ENCODE measurements around the gene KCNMB2. TPM values are rescaled to one million over a fixed set of nuclear protein-coding genes. Genes with fewer than 3 reads are reported as not detected.

Gene KCNMB2
- polyA plus RNA-seq, 4 donors = 0.06 to 3.9 (median 1.4) TPM; not detected in 1

GRCh38 chr3:178686826-178687225 lies 150.6 kb downstream of the KCNMB2 start:
- DNase-seq = no peak
- no peak for FAIRE-seq
- no peak overlapping the region for H3K27ac ChIP-seq (ENCODE audit: low read depth in 1 of 3, low read length in 2 of 3)
- no peaks in the 10 kb centered on the region for H3K4me1 ChIP-seq (ENCODE audit: control insufficient read depth in 3 of 3, insufficient read depth in 2 of 3, low read depth in 1 of 3, low read length in 2 of 3)
- no peaks in the 10 kb centered on the region for H3K27me3 ChIP-seq (ENCODE audit: control insufficient read depth in 3 of 3, insufficient read depth in 3 of 3, low read length in 3 of 3)
- no peaks in the 10 kb centered on the region for H3K36me3 ChIP-seq (ENCODE audit: control insufficient read depth in 3 of 3, insufficient read depth in 2 of 3, low read depth in 1 of 3, low read length in 3 of 3)
- H3K9me3 ChIP-seq (ENCODE audit: control insufficient read depth in 2 of 2, insufficient read depth in 1 of 2, low read depth in 1 of 2, low read length in 1 of 2) = no peaks in the 10 kb centered on the region
- WGBS, 3 donors = 81 to 94% (median 87%) methylated on average over 1 of the region's 1 CpG
- H3K4me3 ChIP-seq (ENCODE audit: low read depth in 1 of 3, low read length in 3 of 3) = no peak overlapping the region

DNA sequence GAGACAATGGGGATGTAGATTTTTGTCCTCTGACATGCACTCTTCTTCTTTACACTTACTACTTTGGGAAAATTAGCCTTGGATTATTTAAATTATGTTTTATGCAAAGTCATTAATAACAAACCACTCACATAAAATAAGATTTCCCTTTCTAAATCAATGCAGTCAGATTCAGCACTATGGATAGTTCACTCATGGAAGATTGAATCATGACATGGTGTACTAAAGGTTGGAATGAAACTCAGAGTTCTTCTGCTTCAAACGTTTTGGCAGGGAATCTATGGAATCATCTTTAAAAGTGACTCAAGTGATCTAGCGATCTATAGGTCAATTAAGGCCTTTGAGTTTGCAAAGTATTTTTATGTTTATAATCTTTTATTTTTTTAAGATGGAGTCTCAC lies 154.3 kb downstream of the KCNMB2 start:
- H3K27ac ChIP-seq (ENCODE audit: low read depth in 1 of 3, low read length in 2 of 3) = no peak overlapping the region
- no peaks in the 10 kb centered on the region for H3K4me1 ChIP-seq (ENCODE audit: control insufficient read depth in 3 of 3, insufficient read depth in 2 of 3, low read depth in 1 of 3, low read length in 2 of 3)
- FAIRE-seq (no peak), DNase-seq (no peak)
- peaks cover 0 to 9% of the 10 kb centered on the region in 2 donors for H3K9me3 ChIP-seq (ENCODE audit: control insufficient read depth in 2 of 2, insufficient read depth in 1 of 2, low read depth in 1 of 2, low read length in 1 of 2)
- 41 to 54% (median 44%) methylated on average over 2 of the region's 2 CpGs for WGBS, 3 donors
- no peaks in the 10 kb centered on the region for H3K27me3 ChIP-seq (ENCODE audit: control insufficient read depth in 3 of 3, insufficient read depth in 3 of 3, low read length in 3 of 3)
- H3K36me3 ChIP-seq (ENCODE audit: control insufficient read depth in 3 of 3, insufficient read depth in 2 of 3, low read depth in 1 of 3, low read length in 3 of 3) = no peaks in the 10 kb centered on the region
- no peak overlapping the region for H3K4me3 ChIP-seq (ENCODE audit: low read depth in 1 of 3, low read length in 3 of 3)

DNA sequence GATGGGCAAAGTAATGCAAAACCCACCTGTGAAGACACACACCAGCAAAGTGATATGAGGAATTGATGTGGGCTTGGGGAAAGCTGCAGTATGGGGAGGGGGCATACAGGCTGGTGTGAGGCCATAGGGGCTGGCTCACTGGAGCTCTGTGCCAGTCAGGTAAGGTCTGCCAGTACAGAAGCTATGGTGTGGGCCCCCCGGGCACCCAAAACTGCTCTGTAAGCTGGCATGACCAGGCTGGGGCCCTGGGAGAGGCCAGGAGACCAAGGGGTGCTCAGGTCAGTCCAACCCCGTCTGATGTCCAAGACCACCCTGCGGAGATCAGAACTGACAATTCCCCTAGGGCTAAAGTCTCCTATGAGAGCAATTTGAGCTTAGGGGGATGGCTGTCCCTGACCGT lies 163.1 kb downstream of the KCNMB2 start:
- Histone ChIP-seq H3K4me1 (ENCODE audit: control insufficient read depth in 3 of 3, insufficient read depth in 2 of 3, low read depth in 1 of 3, low read length in 2 of 3) (no peaks in the 10 kb centered on the region), H3K9me3 (ENCODE audit: control insufficient read depth in 2 of 2, insufficient read depth in 1 of 2, low read depth in 1 of 2, low read length in 1 of 2) (peaks cover 2 to 23% of the 10 kb centered on the region in 2 donors), H3K36me3 (ENCODE audit: control insufficient read depth in 3 of 3, insufficient read depth in 2 of 3, low read depth in 1 of 3, low read length in 3 of 3) (no peaks in the 10 kb centered on the region), H3K27ac (ENCODE audit: low read depth in 1 of 3, low read length in 2 of 3) (no peak overlapping the region), H3K4me3 (ENCODE audit: low read depth in 1 of 3, low read length in 3 of 3) (no peak overlapping the region), H3K27me3 (ENCODE audit: control insufficient read depth in 3 of 3, insufficient read depth in 3 of 3, low read length in 3 of 3) (no peaks in the 10 kb centered on the region)
- WGBS, 3 donors = 75 to 87% (median 87%) methylated on average over 4 of the region's 4 CpGs
- DNase-seq (no peak), FAIRE-seq (no peak)

DNA sequence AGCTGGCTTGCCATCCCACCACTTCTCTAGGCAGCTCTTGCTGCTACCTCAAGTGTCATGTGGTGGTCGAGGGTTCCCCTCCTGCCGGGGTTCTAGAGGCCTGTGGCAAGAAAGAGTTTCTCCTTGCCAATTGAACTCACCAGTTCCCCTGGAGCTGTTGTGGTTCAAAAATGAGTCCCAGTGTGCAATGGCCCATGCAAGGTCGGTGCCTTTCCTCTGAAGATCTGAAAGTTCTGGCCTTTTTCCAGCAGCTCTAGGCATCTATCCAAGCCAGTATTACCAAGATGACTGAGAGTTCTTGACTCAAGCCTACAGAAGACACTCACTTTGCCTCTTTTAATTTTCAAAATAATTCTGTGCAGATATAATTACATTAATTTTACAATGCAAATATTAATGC lies 163.6 kb downstream of the KCNMB2 start:
- Histone ChIP-seq H3K4me3 (ENCODE audit: low read depth in 1 of 3, low read length in 3 of 3) (no peak overlapping the region), H3K27me3 (ENCODE audit: control insufficient read depth in 3 of 3, insufficient read depth in 3 of 3, low read length in 3 of 3) (no peaks in the 10 kb centered on the region), H3K4me1 (ENCODE audit: control insufficient read depth in 3 of 3, insufficient read depth in 2 of 3, low read depth in 1 of 3, low read length in 2 of 3) (no peaks in the 10 kb centered on the region), H3K9me3 (ENCODE audit: control insufficient read depth in 2 of 2, insufficient read depth in 1 of 2, low read depth in 1 of 2, low read length in 1 of 2) (peaks cover 2 to 19% of the 10 kb centered on the region in 2 donors), H3K36me3 (ENCODE audit: control insufficient read depth in 3 of 3, insufficient read depth in 2 of 3, low read depth in 1 of 3, low read length in 3 of 3) (no peaks in the 10 kb centered on the region), H3K27ac (ENCODE audit: low read depth in 1 of 3, low read length in 2 of 3) (no peak overlapping the region)
- 65 to 72% (median 68%) methylated on average over 3 of the region's 3 CpGs for WGBS, 3 donors
- no peak for DNase-seq
- no peak for FAIRE-seq

- no peak overlapping the region for H3K4me3 ChIP-seq (ENCODE audit: low read depth in 1 of 3, low read length in 3 of 3)
- H3K27ac ChIP-seq (ENCODE audit: low read depth in 1 of 3, low read length in 2 of 3) = peak overlapping the region in 1 of 3 donors; percentile 51
- no peaks in the 10 kb centered on the region for H3K36me3 ChIP-seq (ENCODE audit: control insufficient read depth in 3 of 3, insufficient read depth in 2 of 3, low read depth in 1 of 3, low read length in 3 of 3)
- DNase-seq (no peak), FAIRE-seq (no peak)
- WGBS, 3 donors = 9 to 35% (median 35%) methylated on average over 1 of the region's 1 CpG
- no peaks in the 10 kb centered on the region for H3K27me3 ChIP-seq (ENCODE audit: control insufficient read depth in 3 of 3, insufficient read depth in 3 of 3, low read length in 3 of 3)
- peaks cover 2 to 12% of the 10 kb centered on the region in 2 donors for H3K9me3 ChIP-seq (ENCODE audit: control insufficient read depth in 2 of 2, insufficient read depth in 1 of 2, low read depth in 1 of 2, low read length in 1 of 2)
- no peaks in the 10 kb centered on the region for H3K4me1 ChIP-seq (ENCODE audit: control insufficient read depth in 3 of 3, insufficient read depth in 2 of 3, low read depth in 1 of 3, low read length in 2 of 3)
Observed at GRCh38 chr3:178703268-178703975, 167.2 kb downstream of the KCNMB2 start.

GRCh38 chr3:178705925-178706324 lies 169.7 kb downstream of the KCNMB2 start:
- Histone ChIP-seq H3K4me1 (ENCODE audit: control insufficient read depth in 3 of 3, insufficient read depth in 2 of 3, low read depth in 1 of 3, low read length in 2 of 3) (no peaks in the 10 kb centered on the region), H3K27me3 (ENCODE audit: control insufficient read depth in 3 of 3, insufficient read depth in 3 of 3, low read length in 3 of 3) (no peaks in the 10 kb centered on the region), H3K4me3 (ENCODE audit: low read depth in 1 of 3, low read length in 3 of 3) (no peak overlapping the region), H3K36me3 (ENCODE audit: control insufficient read depth in 3 of 3, insufficient read depth in 2 of 3, low read depth in 1 of 3, low read length in 3 of 3) (no peaks in the 10 kb centered on the region), H3K27ac (ENCODE audit: low read depth in 1 of 3, low read length in 2 of 3) (no peak overlapping the region), H3K9me3 (ENCODE audit: control insufficient read depth in 2 of 2, insufficient read depth in 1 of 2, low read depth in 1 of 2, low read length in 1 of 2) (no peaks in the 10 kb centered on the region)
- DNase-seq (no peak), FAIRE-seq (no peak)
- WGBS, 3 donors = 56 to 63% (median 59%) methylated on average over 4 of the region's 4 CpGs

DNA sequence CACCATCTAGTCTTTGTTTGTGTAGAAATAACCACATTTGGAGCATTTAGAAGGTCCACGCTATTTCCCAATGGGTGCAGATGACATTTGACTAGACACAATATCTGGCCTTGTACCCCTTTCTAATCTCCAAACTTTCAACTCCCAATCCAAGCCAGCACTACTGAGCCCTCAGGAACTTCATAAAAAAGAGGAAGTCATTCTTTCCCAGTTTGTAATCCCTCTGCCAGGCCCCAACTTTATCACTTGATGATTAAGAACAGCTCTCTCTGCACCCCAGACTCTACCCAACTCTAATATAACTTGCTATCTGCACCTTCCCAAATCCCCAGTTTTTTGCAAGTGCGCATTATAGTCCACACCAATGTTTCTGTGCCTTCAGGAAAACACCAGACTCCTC lies 170.2 kb downstream of the KCNMB2 start:
- Histone ChIP-seq H3K9me3 (ENCODE audit: control insufficient read depth in 2 of 2, insufficient read depth in 1 of 2, low read depth in 1 of 2, low read length in 1 of 2) (no peaks in the 10 kb centered on the region), H3K4me1 (ENCODE audit: control insufficient read depth in 3 of 3, insufficient read depth in 2 of 3, low read depth in 1 of 3, low read length in 2 of 3) (no peaks in the 10 kb centered on the region), H3K27ac (ENCODE audit: low read depth in 1 of 3, low read length in 2 of 3) (no peak overlapping the region), H3K4me3 (ENCODE audit: low read depth in 1 of 3, low read length in 3 of 3) (no peak overlapping the region), H3K36me3 (ENCODE audit: control insufficient read depth in 3 of 3, insufficient read depth in 2 of 3, low read depth in 1 of 3, low read length in 3 of 3) (no peaks in the 10 kb centered on the region), H3K27me3 (ENCODE audit: control insufficient read depth in 3 of 3, insufficient read depth in 3 of 3, low read length in 3 of 3) (no peaks in the 10 kb centered on the region)
- WGBS, 3 donors = 93 to 94% (median 93%) methylated on average over 2 of the region's 2 CpGs
- FAIRE-seq (no peak), DNase-seq (no peak)

- WGBS, 3 donors = 65 to 72% (median 71%) methylated on average over 3 of the region's 3 CpGs
Observed at GRCh38 chr3:178707311-178708031, 171.2 kb downstream of the KCNMB2 start.

More at GRCh38 chr3:178707311-178708031, 171.2 kb downstream of the KCNMB2 start:
- H3K4me3 ChIP-seq (ENCODE audit: low read depth in 1 of 3, low read length in 3 of 3) = no peak overlapping the region
- H3K4me1 ChIP-seq (ENCODE audit: control insufficient read depth in 3 of 3, insufficient read depth in 2 of 3, low read depth in 1 of 3, low read length in 2 of 3) = no peaks in the 10 kb centered on the region
- DNase-seq = no peak
- no peak for FAIRE-seq
- H3K36me3 ChIP-seq (ENCODE audit: control insufficient read depth in 3 of 3, insufficient read depth in 2 of 3, low read depth in 1 of 3, low read length in 3 of 3) = no peaks in the 10 kb centered on the region
- no peak overlapping the region for H3K27ac ChIP-seq (ENCODE audit: low read depth in 1 of 3, low read length in 2 of 3)
- H3K9me3 ChIP-seq (ENCODE audit: control insufficient read depth in 2 of 2, insufficient read depth in 1 of 2, low read depth in 1 of 2, low read length in 1 of 2) = no peaks in the 10 kb centered on the region
- no peaks in the 10 kb centered on the region for H3K27me3 ChIP-seq (ENCODE audit: control insufficient read depth in 3 of 3, insufficient read depth in 3 of 3, low read length in 3 of 3)

All from small intestine (tissue), 7 donors.